GM12873 (cell line): ENCODE data around the gene CCDC82.

Source experiments
- TF ChIP-seq, protein P1 (sequence below): IDR thresholded peaks from 2 replicates; pipeline ENCODE4 v1.5.1; 2012; ENCODE audit warnings: low read depth, mild to moderate bottlenecking, moderate library complexity, low read length, control low read depth; ENCODE audit not compliant: insufficient read depth; ENCODE audit errors: missing control alignments

The CCDC82 gene

DNA sequence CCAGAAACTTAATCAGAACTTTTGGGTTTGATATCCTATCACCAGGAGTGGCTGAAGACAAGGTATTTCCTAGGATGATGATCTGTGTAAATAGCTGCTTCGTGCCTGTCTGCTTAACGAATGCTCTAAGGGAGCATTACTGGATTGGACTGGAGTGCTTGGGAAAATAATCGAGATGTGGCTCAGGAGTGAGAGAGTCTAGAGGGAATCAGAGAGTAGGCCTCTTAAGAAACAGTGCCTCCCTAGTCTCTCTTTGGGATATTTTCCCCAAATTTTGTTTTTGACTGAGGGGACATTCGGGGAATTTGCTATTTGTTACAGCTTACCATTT, 49.2 kb downstream of the CCDC82 start:
- TF ChIP-seq, protein P1, sequence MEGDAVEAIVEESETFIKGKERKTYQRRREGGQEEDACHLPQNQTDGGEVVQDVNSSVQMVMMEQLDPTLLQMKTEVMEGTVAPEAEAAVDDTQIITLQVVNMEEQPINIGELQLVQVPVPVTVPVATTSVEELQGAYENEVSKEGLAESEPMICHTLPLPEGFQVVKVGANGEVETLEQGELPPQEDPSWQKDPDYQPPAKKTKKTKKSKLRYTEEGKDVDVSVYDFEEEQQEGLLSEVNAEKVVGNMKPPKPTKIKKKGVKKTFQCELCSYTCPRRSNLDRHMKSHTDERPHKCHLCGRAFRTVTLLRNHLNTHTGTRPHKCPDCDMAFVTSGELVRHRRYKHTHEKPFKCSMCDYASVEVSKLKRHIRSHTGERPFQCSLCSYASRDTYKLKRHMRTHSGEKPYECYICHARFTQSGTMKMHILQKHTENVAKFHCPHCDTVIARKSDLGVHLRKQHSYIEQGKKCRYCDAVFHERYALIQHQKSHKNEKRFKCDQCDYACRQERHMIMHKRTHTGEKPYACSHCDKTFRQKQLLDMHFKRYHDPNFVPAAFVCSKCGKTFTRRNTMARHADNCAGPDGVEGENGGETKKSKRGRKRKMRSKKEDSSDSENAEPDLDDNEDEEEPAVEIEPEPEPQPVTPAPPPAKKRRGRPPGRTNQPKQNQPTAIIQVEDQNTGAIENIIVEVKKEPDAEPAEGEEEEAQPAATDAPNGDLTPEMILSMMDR = no peak

DNA sequence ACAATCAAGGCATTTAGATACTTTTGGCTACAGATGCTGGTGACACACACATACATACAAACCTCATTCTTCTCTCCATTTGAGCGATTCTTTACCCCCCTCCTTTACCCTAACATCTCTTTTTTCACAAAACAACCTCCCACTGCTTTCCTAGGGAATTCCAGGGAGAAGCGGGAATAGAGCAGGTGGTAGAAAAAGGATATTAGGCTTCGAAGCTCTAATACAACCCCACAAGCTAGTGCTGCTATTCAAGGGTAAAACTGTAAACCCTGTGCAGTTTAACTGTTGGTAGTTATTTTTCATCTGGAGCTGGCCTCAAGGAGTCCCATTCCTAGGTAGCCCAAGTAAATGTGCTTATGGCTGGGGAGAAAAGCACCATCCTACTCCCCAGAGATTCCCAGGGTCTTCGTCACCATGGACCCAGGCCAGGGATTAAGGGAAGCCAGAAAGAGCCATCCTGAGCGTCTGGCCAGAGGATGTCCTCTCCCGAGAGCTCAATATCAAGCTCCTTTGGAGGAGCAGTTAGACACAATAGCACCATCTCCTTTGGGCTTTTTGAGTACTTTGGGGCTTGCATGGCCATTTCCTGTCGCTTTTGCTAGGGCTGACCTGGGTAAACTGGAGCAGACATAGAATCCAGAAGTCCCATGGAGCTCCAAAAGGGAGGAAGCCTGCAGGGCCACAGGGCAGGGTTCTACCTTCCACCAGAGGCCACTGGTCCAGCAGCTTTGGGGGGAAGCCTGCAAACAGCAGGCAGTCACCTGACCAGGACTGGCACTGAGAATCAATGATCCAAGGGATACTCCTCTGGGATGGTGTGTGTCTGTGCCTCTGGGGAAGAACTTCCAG, 49.8 kb downstream of the CCDC82 start:
- TF ChIP-seq, protein P1 = no peak

DNA sequence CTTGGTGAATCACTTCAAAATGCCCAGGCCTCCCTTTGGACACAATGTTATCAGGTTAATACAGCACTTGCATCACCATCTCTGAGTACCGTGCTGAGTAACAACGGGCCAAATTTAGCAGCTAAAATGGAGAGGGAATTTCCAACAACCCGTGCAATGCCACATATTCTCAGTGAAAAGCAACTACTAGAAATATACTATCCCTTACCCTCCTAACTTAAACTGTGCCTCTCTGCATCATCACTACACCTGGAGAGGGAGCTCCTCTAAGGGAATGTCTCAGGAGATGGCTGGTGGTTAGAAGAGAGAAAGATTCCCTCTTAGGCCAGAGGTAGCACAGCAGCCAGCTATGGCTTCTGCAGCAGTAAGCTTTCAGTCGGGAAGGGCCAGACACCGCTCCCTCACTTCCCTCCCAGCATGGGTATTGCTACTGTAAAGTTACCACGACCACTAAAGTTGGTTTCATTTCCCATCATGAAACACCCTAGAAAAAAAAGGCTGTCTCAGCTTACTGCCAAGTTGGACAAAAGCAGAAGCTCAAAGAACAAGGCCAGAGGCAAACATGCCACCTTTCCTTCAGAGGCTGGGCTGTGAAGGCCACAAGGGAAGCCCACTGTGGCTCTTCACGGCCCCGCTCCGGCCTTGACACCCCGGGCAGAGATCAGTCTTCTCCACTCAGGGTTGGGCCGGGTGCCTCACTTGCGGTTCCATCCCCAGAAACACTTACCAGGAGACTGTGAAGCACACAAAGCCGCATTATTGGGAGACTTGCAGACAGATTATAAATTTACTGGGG, 50.6 kb downstream of the CCDC82 start:
- TF ChIP-seq, protein P1 = no peak

DNA sequence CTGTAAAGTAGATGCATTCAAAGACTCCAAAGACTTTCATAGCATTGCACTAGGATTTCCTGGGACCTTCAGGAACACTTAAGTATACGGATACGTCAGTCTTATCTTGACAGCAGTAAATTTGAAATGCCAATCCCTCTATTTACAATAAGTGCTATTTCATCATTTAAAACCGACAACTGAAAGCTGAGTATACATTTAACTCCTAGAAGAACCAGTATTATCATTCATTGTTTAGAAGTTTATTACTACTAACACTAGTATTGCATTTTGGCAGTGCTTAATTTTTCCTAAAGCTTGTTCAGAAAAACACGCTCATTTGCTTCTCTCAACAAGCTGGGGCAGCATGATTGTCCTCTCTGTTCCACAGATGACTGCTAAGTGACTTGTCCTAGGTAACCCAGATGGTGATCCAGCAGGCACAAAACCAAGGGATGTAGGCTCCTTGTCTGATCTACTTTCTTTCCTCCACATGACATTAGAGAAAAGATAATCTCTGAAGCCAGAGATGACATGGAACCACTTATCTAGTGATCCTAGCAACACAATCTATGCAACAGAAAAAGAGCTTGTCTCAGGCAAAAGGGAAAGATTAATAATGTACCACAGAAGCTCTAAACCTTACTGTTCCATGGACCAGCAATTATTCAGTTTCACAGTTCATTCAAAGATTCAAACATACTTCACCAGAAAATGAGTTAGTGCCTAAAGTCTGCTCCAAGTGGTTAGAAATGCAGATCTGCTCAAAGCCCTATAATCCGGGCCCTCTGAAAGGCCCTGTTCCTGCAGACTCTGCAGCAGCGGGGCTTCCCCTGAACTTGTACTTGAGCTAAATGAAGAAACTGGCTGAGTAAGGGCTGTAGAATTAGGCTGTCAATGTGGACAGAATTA, 51.9 kb downstream of the CCDC82 start:
- TF ChIP-seq, protein P1 = no peak

DNA sequence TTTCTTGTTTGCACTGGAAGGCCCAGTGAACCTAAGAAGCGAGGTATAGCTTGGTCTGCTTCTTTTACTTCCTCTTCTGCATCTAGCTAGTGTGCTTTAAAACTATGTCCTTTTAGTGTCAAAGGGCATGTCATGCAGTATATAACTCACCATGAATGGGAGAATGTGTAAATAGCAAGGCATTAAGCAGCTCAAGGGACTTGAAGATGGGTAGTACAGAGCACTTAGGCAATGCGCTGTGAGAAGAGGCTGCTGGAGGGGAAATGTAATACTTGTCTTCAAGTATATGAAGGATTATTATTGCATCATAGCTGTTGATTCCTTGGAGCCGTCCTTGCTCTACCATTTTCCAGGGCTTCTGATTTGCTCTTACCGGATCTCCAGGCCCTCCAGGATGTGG, 54.3 kb downstream of the CCDC82 start:
- TF ChIP-seq, protein P1 = no peak

DNA sequence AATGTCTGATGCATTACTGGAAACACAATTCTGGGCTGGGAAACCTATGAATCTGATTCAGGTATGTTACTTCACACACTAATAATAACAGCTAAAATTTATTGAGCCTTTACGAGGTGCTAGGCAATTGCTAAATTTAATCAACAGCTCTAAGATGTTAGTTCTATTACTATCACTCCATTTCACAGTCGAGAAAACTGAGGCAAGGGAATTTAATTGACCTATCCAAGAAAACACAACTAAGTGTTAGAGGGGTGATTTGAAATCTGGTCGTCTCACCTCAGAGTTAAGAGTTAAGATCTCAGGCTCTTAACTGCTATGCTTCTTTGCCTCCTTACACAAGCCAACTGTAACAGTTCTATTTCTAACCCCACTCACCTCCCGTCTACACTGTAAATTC, 55.5 kb downstream of the CCDC82 start:
- TF ChIP-seq, protein P1 = no peak
